ENCODE results near the gene HACL1.

The HACL1 gene

DNA sequence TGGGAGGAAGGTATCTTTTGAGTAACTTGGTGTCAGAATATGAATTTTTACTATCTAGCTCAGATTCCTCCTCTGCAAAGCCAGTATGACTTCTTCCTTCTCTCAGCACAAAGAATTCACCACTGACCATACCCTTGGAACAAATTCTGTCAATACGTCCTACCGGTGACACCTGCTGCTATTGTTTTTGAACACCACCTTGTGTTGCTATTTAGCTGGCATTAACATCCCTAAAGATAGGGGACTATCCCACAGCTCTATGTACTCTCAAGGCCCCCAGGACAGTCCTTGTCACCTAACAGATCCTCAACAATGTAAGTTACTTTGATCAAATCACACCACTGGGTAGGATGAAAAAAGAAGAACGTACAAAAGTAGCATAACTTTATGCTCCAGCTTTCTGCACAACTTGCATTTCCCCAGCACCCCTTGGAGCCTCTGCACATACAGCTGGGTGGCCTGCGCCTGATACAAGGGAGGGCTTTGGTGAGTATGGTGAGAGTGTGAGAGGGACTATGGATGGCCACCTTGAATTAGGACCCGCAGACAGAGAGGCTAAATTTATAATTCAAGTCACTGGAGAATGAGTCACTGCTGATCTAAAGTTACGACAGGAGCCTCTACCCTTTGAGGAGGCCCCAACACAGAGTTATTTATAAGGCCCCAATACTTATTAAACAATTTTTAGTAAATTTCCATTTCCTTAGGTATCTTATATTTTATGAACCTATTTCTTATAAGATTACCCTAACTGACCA, 77.5 kb downstream of the HACL1 start:
- H3K27me3 ChIP-seq (ENCODE audit: control insufficient read depth, insufficient read depth, low read length), result peaks cover 16% of the 10 kb centered on the region; the same call in 1 of the 2 replicates
- H3K36me3 ChIP-seq (ENCODE audit: control insufficient read depth, insufficient read depth, low read length), result no peaks in the 10 kb centered on the region
- no peaks in the 10 kb centered on the region for H3K9me3 ChIP-seq (ENCODE audit: control insufficient read depth, insufficient read depth, low read length)
- H3K4me1 ChIP-seq (ENCODE audit: control insufficient read depth, insufficient read depth, low read length), result peaks cover 12% of the 10 kb centered on the region; the same call in 1 of the 2 replicates
- no peak overlapping the region for H3K4me3 ChIP-seq (ENCODE audit: low read depth, low read length)
- no peak overlapping the region for H3K27ac ChIP-seq (ENCODE audit: low read depth, low read length)
- no peak overlapping the region for H3K9ac ChIP-seq (ENCODE audit: low read depth, low read length)

DNA sequence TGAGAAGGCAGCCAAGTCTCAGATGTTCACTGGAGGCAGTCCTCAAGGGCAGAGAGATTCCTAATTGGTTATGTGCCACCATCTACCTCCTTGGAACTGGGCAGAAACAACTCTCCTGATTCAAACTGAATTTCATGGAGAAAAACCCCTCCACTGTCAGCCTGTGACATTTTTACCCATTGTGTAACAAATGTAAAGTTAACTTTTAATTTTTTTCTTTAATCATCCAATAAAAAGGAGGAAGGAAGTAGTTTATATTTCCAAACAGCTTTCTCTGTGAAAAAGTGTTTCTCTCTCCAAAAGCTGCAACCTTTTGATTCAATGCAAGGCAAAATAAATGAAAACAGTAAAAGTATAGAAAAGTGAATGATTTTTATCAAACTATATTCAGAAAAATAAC, 79.4 kb downstream of the HACL1 start:
- Histone ChIP-seq H3K27me3 (ENCODE audit: control insufficient read depth, insufficient read depth, low read length) (peaks cover 16% of the 10 kb centered on the region; the same call in 1 of the 2 replicates), H3K9ac (ENCODE audit: low read depth, low read length) (no peak overlapping the region), H3K27ac (ENCODE audit: low read depth, low read length) (no peak overlapping the region), H3K4me3 (ENCODE audit: low read depth, low read length) (no peak overlapping the region), H3K36me3 (ENCODE audit: control insufficient read depth, insufficient read depth, low read length) (no peaks in the 10 kb centered on the region), H3K9me3 (ENCODE audit: control insufficient read depth, insufficient read depth, low read length) (no peaks in the 10 kb centered on the region), H3K4me1 (ENCODE audit: control insufficient read depth, insufficient read depth, low read length) (peaks cover 12% of the 10 kb centered on the region; the same call in 1 of the 2 replicates)

DNA sequence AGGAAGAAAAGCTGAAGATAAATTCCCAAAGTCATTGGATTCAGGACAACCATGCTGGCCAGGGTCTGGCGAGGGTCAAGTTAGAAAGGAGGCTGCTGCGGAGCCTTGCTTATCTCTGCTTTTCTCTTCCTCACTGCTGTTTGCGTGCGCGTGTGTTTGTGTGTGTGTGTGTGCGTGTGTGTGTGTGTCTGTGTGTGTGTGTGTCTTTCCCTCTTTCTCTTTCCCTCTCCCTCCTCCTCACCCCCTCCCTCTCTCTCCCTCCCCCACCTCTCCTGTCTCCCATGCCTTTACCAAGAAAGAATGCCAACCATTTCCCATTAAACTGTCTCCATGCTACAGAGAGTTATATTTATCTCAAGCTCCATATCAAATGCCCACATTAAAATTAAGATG, 79.8 kb downstream of the HACL1 start, which contains the start of gene COLQ:
TSS of gene COLQ (minus strand) at position 134 of the 393 bp plus-strand sequence. CDS start at position 53, 81 bp downstream.
- H3K9ac ChIP-seq (ENCODE audit: low read depth, low read length), result no peak within 1 kb of the TSS
- no peaks in the 10 kb centered on the region for H3K36me3 ChIP-seq (ENCODE audit: control insufficient read depth, insufficient read depth, low read length)
- peaks cover 16% of the 10 kb centered on the region; the same call in 1 of the 2 replicates for H3K27me3 ChIP-seq (ENCODE audit: control insufficient read depth, insufficient read depth, low read length)
- no peak within 1 kb of the TSS for H3K4me3 ChIP-seq (ENCODE audit: low read depth, low read length)
- H3K27ac ChIP-seq (ENCODE audit: low read depth, low read length), result no peak within 1 kb of the TSS
- peaks cover 12% of the 10 kb centered on the region; the same call in 1 of the 2 replicates for H3K4me1 ChIP-seq (ENCODE audit: control insufficient read depth, insufficient read depth, low read length)
- H3K9me3 ChIP-seq (ENCODE audit: control insufficient read depth, insufficient read depth, low read length), result no peaks in the 10 kb centered on the region

DNA sequence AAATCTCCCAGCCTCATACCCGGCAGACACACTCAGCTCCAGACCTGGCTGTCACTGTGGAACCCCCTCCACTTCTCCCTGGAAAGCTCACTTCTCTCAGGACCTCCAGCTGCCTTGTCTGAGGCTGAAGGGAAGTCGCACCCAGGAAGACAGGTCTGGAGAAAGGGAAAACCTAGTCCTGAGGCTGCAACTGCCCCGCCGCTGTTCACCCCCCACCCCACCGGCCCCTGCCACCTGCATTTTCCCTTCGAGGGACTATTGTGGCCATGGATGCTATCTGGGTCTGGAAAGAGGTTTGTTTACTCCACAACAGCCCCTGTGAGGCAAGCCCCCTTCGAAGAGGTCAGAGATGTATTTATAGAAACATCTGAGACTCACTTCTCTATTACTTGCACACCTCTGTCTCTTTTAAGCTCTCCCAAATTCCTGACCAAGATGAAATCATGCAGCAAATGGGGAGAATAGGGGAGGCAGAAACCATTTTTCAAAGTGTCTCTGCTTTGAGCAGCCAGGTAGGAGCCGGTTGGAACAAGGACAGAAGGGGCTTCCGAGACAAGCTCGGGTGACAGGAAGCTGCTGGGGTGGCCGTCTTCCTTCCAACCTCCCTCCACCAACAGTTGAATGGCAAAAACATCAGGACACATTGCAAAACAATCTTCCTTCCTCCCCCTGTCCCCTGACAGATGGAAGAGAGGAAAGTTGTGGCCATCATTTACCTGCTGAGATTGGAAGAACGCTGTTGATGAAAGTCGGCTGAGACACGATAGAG, 80.4 kb downstream of the HACL1 start:
- H3K9me3 ChIP-seq (ENCODE audit: control insufficient read depth, insufficient read depth, low read length), result no peaks in the 10 kb centered on the region
- H3K9ac ChIP-seq (ENCODE audit: low read depth, low read length), result no peak overlapping the region
- H3K4me3 ChIP-seq (ENCODE audit: low read depth, low read length), result no peak overlapping the region
- H3K4me1 ChIP-seq (ENCODE audit: control insufficient read depth, insufficient read depth, low read length), result peaks cover 12% of the 10 kb centered on the region; the same call in 1 of the 2 replicates
- H3K36me3 ChIP-seq (ENCODE audit: control insufficient read depth, insufficient read depth, low read length), result no peaks in the 10 kb centered on the region
- H3K27me3 ChIP-seq (ENCODE audit: control insufficient read depth, insufficient read depth, low read length), result peaks cover 16% of the 10 kb centered on the region; the same call in 1 of the 2 replicates
- H3K27ac ChIP-seq (ENCODE audit: low read depth, low read length), result no peak overlapping the region

DNA sequence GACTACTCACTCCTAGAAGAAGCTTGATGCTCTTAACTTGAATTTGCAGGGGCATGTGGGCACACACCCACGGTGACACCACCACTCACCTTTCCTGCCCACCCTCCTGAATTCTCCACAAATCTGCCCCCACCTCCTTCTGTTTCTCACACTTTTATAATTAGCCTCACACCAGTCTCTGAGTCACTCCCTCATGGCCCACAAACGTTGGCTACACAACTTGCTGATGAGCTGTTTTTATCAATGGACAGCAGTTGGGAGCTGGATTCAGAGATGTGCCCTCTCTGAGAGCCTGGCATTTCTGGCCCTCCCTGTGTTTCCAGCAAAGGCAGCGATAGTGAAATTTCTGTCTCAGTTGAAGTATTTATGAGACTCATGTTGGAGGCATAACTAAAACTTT, 81.2 kb downstream of the HACL1 start:
- no peaks in the 10 kb centered on the region for H3K9me3 ChIP-seq (ENCODE audit: control insufficient read depth, insufficient read depth, low read length)
- H3K4me1 ChIP-seq (ENCODE audit: control insufficient read depth, insufficient read depth, low read length), result peaks cover 12% of the 10 kb centered on the region; the same call in 1 of the 2 replicates
- no peak overlapping the region for H3K9ac ChIP-seq (ENCODE audit: low read depth, low read length)
- H3K36me3 ChIP-seq (ENCODE audit: control insufficient read depth, insufficient read depth, low read length), result no peaks in the 10 kb centered on the region
- peaks cover 16% of the 10 kb centered on the region; the same call in 1 of the 2 replicates for H3K27me3 ChIP-seq (ENCODE audit: control insufficient read depth, insufficient read depth, low read length)
- no peak overlapping the region for H3K4me3 ChIP-seq (ENCODE audit: low read depth, low read length)
- H3K27ac ChIP-seq (ENCODE audit: low read depth, low read length), result no peak overlapping the region

DNA sequence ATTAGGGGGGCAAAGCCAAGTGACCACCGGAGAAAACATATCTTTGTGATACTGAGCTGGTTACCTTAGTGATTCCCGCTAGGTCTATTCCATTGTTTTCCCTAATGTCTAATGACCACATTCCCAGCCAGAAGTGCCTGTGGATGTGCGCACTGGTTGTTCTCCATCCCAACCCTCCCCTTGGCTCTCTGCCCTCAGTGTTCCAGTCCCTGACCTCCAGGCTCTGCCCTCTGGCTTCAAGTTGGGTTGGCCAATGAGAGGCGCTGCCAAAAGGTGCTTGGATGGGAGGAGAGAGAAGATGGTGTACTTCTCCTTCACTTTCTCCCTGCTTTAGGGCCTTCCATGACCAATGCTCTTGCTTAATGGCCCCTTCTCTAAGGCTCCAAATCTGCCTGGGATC, 82.3 kb downstream of the HACL1 start:
- peaks cover 16% of the 10 kb centered on the region; the same call in 1 of the 2 replicates for H3K27me3 ChIP-seq (ENCODE audit: control insufficient read depth, insufficient read depth, low read length)
- H3K4me1 ChIP-seq (ENCODE audit: control insufficient read depth, insufficient read depth, low read length), result peaks cover 12% of the 10 kb centered on the region; the same call in 1 of the 2 replicates
- H3K9me3 ChIP-seq (ENCODE audit: control insufficient read depth, insufficient read depth, low read length), result no peaks in the 10 kb centered on the region
- H3K27ac ChIP-seq (ENCODE audit: low read depth, low read length), result no peak overlapping the region
- no peak overlapping the region for H3K9ac ChIP-seq (ENCODE audit: low read depth, low read length)
- no peak overlapping the region for H3K4me3 ChIP-seq (ENCODE audit: low read depth, low read length)
- H3K36me3 ChIP-seq (ENCODE audit: control insufficient read depth, insufficient read depth, low read length), result no peaks in the 10 kb centered on the region

DNA sequence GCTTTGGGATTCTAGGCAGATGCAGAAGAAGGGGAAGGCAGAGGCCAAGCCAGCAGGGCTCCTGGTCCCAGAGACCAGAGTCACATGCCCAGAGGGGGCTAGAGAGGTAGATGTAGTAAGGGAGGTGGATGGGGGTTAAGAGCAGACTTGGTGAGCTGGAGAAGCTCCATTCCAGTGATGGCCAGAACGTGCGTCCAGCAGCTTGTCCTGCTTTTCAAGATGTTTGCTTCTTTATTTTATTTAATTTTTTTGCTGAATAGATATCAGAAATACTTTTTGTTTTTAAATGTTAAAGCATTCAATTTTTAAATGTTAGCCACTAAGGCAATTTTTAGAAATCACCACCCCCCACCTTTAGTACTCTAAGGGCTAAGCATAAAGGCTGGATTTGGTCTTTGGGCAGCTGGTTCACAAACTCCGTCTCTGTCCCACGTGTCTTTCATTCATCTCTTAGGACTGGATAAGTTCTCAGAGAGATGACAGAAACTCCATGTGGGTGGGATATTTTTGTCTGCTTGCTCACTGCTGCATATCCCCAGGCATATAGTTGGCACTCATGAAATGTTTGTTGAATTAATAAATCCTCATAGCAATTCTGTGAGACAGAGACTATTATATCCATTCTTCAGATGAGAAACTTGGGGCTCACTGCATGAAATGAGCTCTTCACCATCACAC, 86.6 kb downstream of the HACL1 start:
- no peaks in the 10 kb centered on the region for H3K36me3 ChIP-seq (ENCODE audit: control insufficient read depth, insufficient read depth, low read length)
- no peaks in the 10 kb centered on the region for H3K27me3 ChIP-seq (ENCODE audit: control insufficient read depth, insufficient read depth, low read length)
- H3K9me3 ChIP-seq (ENCODE audit: control insufficient read depth, insufficient read depth, low read length), result no peaks in the 10 kb centered on the region
- no peaks in the 10 kb centered on the region for H3K4me1 ChIP-seq (ENCODE audit: control insufficient read depth, insufficient read depth, low read length)
- no peak overlapping the region for H3K4me3 ChIP-seq (ENCODE audit: low read depth, low read length)
- H3K27ac ChIP-seq (ENCODE audit: low read depth, low read length), result no peak overlapping the region
- no peak overlapping the region for H3K9ac ChIP-seq (ENCODE audit: low read depth, low read length)

DNA sequence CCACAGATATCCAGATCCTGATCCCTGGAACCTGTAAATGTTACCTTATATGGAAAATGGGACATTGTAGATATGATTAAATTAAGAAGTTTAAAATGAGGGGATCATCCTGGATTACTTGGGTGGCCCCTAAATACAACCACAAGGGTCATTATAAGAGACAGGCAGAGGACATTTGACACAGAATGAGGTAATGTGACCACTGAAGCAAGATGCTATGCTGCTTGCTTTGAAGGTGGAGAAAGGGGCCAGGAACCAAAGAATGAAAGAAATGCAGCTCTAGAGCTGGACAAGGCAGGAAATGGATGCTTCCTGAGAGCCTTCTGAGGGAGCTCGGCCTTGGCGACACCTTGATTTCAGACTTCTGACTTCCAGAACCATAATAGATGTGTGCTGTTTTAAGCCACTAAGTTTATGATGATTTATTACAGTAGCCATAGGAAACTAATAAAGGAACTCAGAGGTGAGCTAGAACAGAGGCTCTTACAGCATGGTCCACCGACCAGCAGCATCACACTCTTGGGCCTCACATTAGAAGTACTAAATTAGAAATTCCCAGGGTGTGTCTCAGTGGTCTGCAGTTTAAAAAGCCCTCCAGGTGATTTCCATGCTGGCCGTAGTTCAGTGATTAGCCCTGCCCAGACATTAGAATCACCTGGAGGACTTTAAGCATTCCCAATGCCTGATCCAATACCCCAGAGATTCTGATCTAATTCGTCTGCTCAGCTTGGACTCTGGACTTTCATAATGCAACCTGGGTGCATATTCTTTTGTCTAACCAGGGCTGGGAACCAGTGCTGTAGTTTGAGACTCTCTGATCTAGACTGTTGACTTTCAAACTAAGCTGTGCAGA, 87.3 kb downstream of the HACL1 start:
- no peaks in the 10 kb centered on the region for H3K36me3 ChIP-seq (ENCODE audit: control insufficient read depth, insufficient read depth, low read length)
- no peaks in the 10 kb centered on the region for H3K27me3 ChIP-seq (ENCODE audit: control insufficient read depth, insufficient read depth, low read length)
- no peak overlapping the region for H3K9ac ChIP-seq (ENCODE audit: low read depth, low read length)
- no peaks in the 10 kb centered on the region for H3K4me1 ChIP-seq (ENCODE audit: control insufficient read depth, insufficient read depth, low read length)
- no peak overlapping the region for H3K27ac ChIP-seq (ENCODE audit: low read depth, low read length)
- no peak overlapping the region for H3K4me3 ChIP-seq (ENCODE audit: low read depth, low read length)
- H3K9me3 ChIP-seq (ENCODE audit: control insufficient read depth, insufficient read depth, low read length), result no peaks in the 10 kb centered on the region

DNA sequence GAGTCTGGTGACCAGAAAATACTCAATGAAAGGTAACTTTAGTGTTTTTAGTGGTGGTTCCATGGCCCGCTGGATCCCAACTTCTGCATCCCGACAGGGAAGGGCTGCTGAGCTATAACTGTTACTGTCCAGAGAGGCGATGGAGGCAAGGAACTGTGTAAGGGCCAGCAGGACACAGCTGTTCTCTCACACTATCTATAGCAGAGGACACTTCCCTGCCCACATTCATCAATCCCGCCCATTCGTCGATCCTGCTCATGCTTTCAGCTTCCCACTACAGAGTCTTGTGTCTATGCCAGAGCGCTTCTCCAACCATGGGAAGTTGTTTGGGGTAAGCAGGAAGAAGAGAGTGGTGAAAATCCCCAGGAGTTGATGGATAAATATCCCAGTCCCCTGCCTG, 88.3 kb downstream of the HACL1 start:
- no peaks in the 10 kb centered on the region for H3K36me3 ChIP-seq (ENCODE audit: control insufficient read depth, insufficient read depth, low read length)
- H3K27me3 ChIP-seq (ENCODE audit: control insufficient read depth, insufficient read depth, low read length), result no peaks in the 10 kb centered on the region
- no peak overlapping the region for H3K27ac ChIP-seq (ENCODE audit: low read depth, low read length)
- H3K4me1 ChIP-seq (ENCODE audit: control insufficient read depth, insufficient read depth, low read length), result no peaks in the 10 kb centered on the region
- H3K4me3 ChIP-seq (ENCODE audit: low read depth, low read length), result no peak overlapping the region
- H3K9ac ChIP-seq (ENCODE audit: low read depth, low read length), result no peak overlapping the region
- H3K9me3 ChIP-seq (ENCODE audit: control insufficient read depth, insufficient read depth, low read length), result no peaks in the 10 kb centered on the region

DNA sequence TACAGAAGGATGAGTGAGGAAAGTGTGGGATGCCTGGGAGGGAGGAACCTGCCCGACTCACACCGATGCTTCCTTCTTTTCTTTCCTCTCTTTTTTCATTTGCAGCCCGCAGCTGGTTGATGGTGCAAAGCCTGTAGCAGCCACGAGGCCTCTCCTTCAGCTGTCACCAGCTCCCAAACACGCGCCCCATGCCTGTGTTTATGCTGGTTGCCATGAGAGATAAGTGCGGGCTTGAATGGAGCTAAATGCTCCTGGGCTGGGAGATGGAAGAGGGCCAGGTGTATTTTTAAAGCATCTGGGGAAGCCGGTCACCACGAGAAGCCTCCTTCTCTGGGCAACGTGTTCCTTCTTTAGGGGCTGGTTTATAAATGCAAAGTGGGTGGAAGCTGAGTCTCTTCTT, 89.2 kb downstream of the HACL1 start:
- Histone ChIP-seq H3K27ac (ENCODE audit: low read depth, low read length) (no peak overlapping the region), H3K9me3 (ENCODE audit: control insufficient read depth, insufficient read depth, low read length) (no peaks in the 10 kb centered on the region), H3K36me3 (ENCODE audit: control insufficient read depth, insufficient read depth, low read length) (no peaks in the 10 kb centered on the region), H3K4me1 (ENCODE audit: control insufficient read depth, insufficient read depth, low read length) (no peaks in the 10 kb centered on the region), H3K9ac (ENCODE audit: low read depth, low read length) (no peak overlapping the region), H3K4me3 (ENCODE audit: low read depth, low read length) (no peak overlapping the region), H3K27me3 (ENCODE audit: control insufficient read depth, insufficient read depth, low read length) (no peaks in the 10 kb centered on the region)
